Measurements from ENCODE around the gene ITLN1.
"Not testable (repeated sequence)": the region's sequence is repeated elsewhere in the genome, so short reads cannot be mapped to it uniquely, and the experiment has no call there.

Gene ITLN1

DNA sequence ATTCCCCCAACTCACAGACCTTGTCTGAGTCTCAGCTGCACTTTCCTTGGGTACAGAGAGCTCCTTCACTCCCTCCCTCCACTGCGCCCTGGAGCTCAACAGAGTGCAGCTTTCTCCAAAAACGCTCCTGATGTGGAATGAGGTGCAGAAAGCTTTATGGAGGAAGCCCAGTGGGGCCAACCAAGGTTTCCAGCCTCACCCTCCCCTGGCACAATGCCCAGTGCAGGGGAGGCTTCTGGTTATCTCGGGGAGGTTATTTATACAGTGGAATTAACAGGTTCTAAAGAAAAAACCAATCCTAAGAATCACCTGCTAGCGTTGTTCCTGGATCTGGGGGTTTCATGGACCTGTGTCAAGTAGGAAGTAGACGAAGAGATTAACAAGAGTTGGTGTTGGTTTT lies at the start of gene ITLN1:
TSS of gene ITLN1 (minus strand) at position 139 of the 400 bp plus-strand sequence. CDS start 303 bp downstream, outside the sequence.
- DNase-seq (ENCODE audit: low read depth in 2 of 2), result no peak

DNA sequence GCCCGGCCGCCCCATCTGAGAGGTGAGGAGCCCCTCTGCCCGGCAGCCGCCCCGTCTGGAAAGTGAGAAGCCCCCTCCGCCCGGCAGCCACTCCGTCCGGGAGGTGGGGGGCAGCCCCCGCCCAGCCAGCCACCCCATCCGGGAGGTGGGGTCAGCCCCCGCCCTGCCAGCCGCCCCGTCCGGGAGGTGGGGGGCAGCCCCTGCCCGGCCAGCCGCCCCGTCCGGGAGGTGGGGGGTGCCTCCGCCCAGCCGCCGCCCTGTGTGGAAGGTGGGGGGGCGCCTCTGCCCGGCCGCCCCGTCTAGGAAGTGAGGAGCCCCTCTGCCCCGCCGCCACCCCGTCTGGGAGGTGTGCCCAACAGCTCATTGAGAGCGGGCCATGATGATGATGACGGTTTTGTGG lies 48.3 kb upstream of the ITLN1 start:
- not testable (repeated sequence) for DNase-seq (ENCODE audit: low read depth in 2 of 2)

DNA sequence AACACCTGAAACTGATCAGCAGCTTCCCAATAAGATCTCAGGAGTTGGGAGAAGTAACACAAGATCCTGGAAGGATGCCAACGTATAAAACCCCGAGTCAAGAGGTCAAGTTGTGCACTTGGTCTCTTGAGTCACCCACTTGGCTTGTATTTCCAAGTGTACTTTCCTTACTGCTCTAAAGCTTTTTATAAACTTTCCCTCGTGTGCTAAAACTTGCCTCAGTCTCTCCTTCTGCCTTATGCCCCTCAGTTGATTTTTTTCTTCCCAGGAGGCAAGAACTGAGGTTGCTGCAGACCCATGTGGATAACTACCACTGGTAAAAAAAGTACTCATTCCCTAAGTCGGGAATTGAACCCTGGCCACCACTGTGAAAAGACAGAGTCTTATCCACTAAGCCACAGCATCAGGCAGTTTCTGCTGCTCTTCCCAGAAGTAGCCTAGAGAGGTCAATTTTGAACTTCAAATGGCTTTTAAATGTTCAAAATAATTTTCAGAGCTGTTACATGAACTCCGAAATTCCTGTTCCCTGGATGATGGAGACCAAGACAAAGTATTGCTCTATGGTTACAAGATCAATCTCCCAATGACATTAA lies 40.8 kb upstream of the ITLN1 start:
- DNase-seq (ENCODE audit: low read depth in 2 of 2), result no peak

DNA sequence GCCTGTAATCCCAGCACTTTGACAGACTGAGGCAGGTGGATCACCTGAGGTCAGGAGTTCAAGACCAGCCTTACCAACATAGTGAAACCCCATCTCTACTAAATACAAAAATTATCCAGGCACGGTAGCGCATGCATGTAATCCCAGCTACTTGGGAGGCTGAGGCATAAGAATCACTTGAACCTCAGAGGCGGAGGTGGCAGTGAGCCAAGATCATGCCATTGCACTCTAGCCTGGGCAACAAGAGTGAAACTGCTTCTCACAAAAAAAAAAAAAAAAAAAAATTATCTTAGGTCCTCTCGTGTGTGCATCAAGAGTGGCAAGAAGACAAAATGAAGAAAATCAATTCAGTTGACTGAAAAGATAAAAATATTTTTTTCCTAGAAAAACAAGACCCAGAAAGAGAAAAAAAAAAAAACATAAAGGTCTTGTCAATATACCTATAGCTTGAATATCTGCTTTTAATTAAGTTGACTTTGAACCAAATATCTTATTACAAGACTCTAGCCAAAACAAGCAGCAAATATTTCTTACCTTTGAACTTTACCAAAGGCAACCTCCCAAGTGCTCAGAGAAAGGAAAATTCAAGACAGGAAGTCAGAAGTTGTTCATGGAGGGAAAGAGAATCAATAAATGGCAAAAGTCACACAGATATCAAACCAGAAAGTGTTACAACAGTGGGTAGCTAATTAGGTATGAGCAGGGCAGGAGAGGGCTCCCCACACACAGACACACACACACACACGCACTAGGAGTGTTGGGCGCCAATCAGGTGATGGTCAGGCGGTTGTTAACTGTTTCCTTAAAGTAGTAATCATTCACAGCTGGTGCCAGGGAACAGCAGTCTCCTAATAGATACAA lies 40.0 kb upstream of the ITLN1 start:
- DNase-seq (ENCODE audit: low read depth in 2 of 2), result no peak

DNA sequence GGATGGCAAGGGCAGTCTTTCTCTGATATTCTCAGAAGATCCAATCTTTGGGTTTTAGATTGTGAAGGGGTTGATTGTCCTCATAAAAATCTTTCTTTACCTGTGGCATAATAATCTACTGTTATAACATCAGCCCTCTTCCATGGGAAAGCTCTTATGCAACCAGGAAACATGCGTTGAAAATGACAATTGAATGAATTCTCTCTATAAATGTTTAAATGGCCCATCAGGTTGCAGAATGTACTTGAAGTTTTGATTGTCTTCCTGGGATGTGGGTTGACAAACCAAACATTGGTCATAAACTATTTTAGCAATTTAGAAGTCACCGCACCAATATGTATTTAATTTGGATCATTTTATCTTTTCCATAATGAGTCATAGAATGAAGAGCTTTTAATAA lies 31.7 kb upstream of the ITLN1 start:
- no peak for DNase-seq (ENCODE audit: low read depth in 2 of 2)

DNA sequence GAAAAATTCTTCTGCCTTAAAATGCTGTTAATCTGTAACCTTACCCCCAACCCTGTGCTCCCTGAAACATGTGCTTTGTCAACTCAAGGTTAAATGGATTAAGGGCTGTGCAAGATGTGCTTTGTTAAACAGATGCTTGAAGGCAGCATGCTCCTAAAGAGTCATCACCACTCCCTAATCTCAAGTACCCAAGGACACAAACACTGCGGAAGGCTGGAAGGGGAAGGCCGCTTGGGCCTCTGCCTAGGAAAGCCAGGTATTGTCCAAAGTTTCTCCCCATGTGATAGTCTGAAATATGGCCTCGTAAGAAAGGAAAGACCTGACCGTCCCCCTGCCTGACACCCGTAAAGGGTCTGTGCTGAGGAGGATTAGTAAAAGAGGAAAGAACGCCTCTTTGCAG lies 28.2 kb upstream of the ITLN1 start:
- not testable (repeated sequence) for DNase-seq (ENCODE audit: low read depth in 2 of 2)

DNA sequence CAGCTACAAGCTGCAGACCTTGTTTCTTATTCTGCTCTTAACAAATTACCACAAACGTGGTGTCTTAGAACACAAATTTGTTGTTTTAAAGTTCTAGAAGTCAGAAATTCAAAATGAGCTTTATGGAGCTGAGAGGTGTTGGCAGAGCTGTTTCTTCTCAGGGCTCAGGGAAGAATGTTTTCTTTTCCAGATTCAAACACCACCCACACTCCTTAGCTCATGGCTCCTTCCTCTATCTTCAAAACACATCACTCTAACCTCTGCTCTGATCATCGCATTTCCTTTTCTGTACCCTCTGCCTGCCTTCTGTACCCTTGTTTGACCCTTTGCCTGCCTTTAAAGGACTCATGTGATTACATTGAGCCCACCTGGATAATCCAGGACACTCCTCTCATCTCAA lies 26.9 kb upstream of the ITLN1 start:
- DNase-seq (ENCODE audit: low read depth in 2 of 2), result no peak

DNA sequence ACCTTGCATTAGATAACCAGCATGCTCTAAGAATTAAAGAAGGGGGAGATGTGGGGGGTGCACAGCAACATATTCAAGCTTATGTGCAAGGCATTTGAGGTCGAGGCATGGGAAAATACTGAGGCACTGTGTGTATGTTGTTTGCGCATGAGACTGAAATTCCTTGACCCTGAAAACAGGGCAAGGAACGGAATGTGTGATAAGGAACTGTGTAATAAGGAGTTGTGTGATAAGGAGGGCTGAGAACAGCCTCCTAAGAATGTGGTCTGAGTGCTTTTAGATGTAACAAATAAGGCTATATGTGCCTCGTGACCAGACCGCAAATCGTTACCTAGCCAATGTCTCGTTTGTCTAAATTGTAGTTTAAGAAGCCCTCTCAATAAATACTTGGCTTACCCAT lies 26.5 kb upstream of the ITLN1 start:
- no peak for DNase-seq (ENCODE audit: low read depth in 2 of 2)

DNA sequence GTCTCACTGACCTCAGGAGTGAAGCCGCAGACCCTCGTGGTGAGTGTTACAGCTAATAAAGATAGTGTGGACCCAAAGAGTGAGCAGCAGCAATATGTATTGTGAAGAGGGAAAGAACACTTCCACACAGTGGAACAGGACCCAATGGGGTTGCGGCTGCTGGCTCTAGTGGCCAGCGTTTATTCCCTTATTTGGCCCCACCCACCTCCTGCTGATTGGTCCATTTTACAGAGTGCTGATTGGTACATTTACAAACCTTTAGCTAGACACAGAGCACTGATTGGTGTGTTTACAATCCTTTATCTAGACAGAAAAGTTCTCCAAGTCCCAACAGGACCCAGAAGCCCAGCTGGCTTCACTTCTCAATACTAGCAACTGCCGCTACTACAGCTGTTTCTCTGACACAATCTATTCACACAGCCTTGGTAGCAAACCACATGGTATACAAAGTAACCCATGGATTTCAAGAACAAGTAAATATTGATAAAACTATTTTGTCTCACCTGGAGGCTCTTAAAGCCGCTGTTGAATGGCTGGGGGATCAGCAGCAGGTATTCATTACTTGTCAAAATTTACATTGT lies 25.3 kb upstream of the ITLN1 start:
- no peak for DNase-seq (ENCODE audit: low read depth in 2 of 2)

DNA sequence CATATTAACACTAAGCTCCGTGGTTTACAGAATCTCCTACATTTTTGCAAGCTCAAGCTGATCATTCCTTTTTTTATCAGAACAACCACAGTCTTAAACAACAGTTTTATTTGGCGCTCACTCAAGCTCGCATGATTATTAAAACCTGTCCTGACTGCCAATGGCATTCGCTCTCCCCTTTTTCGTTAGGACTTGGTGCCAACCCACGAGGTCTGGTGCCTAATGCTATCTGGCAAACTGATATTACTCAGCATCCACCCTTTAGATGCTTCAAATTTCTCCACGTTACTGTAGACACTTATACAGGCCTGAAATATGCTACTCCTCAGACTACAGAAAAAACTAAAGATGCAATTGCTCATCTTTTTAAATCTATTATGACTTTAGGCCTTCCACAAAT lies 23.0 kb upstream of the ITLN1 start:
- DNase-seq (ENCODE audit: low read depth in 2 of 2), result no peak

DNA sequence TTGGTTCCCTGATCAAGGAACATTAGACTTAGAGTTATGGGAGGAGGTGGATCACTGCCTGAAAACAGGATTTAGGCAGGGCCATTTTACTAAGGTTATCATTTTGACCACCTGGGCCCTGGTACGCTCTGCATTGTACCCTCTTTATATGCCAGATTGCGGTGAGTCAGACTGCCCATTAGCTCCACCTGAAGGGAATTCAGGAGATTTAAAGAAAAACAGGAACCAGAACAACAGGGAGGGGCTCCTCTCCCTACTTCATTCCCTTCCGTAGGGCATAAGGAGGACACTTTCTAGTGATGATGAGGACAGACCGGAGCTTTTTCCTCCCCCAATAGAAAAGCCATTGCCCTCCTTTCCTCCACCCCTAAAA lies 20.6 kb upstream of the ITLN1 start:
- DNase-seq (ENCODE audit: low read depth in 2 of 2), result no peak

DNA sequence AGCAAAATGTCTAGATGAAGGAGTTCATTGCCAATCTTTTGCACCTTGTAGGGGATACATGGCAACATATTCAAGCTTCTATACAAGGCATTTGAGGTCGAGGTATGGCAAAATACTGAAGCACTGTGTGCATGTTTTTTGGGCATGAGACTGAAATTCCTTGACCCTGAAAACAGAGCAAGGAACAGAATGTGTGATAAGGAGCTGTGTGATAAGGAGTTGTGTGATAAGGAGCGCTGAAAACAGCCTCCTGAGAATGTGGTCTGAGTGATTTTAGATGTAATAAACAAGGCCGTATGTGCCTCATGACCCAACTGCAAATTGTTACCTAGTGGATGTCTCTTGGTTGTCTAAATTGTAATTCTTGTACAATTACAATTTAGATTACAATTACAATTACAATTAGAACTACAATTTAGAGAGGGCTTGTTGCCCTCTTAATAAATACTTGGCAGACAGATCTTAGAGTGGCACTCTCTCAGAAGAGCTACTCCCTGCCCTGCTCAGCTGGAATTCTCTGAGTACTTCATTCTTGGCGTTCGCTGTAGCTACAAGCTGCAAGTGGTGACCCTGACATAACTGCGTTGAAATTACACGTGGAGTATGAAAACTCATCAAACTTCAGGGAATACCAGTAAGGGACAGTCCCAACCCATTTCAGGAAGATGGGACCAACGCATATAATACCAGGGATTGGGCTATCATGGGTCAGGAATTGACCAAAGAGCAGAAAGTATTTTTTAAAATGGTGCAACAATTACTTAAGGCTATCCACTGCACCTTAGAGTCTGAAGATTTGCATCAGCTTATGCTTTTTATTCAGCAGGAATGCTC lies 20.0 kb upstream of the ITLN1 start:
- no peak for DNase-seq (ENCODE audit: low read depth in 2 of 2)

DNA sequence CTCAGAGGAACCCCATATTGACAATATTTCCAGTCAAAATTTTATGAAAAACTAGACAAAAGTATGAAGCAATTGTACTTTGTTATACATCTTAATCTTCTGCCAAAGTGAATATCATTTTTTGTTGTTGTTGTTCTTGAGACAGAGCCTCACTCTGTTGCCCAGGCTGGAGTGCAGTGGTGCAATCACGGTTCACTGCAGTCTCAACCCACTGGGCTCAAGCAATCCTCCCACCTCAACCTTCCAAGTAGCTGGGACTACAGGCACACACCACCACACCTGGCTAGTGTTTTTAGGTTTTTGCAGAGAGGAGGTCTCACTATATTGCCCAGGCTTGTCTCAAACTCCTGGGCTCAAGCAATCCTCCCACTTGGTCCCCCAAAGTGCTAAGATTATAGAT lies 17.3 kb upstream of the ITLN1 start:
- DNase-seq (ENCODE audit: low read depth in 2 of 2), result not testable (repeated sequence)

DNA sequence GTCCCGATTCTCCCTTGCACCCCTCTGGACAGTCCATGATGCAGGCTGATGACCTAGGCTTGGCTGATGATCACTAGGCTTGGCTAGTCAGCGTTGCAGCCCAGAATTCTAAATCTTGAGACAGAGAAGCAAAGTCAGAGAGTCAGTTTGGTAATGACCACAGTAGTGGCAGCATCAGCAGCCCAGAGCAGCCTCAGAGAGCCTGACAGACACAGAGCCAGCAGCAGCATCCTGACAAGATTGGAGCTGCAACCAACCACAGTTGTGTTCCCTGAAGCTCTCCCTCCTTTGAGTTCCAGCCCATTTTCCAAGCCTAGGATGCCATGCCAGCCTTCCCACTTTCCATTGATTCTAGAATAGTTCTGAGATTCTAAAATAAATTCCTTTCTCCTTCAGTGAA lies 16.8 kb upstream of the ITLN1 start:
- no peak for DNase-seq (ENCODE audit: low read depth in 2 of 2)

DNA sequence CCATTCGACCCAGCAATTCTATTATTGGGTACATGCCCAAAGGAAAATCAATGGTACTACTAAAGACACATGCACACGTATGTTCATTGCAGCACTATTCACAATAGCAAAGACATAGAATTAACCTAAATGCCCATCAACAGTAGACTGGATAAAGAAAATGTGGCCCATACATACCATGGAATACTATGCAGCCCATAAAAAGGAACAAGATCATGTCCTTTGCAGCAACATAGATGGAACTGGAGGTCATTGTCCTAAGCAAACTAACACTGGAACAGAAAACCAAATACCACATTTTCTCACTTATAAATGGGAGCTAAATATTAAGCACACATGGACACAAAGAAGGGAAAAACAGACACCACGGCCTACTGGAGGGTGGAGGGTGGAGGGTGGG lies 15.7 kb upstream of the ITLN1 start:
- not testable (repeated sequence) for DNase-seq (ENCODE audit: low read depth in 2 of 2)

DNA sequence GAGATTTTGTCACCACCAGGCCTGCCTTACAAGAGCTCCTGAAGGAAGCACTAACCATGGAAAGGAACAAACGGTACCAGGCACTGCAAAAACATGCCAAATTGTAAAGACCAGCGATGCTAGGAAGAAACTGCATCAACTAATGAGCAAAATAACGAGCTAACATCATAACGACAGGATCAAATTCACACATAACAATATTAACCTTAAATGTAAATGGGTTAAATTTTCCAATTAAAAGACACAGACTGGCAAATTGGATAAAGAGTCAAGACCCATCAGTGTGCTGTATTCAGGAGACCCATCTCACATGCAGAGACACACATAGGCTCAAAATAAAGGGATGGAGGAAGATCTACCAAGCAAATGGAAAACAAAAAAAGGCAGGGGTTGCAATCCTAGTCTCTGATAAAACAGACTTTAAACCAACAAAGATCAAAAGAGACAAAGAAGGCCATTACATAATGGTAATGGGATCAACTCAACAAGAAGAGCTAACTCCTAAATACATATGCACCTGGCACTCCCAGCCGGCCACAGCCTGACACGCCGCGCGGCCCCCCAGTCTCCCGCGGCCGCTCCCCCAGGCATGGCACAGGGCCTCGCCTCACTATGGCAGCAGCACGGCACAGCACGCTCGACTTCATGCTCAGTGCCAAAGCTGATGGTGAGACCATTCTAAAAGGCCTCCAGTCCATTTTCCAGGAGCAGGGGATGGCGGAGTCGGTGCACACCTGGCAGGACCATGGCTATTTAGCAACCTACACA lies 9.6 kb upstream of the ITLN1 start:
- DNase-seq (ENCODE audit: low read depth in 2 of 2), result not testable (repeated sequence)

DNA sequence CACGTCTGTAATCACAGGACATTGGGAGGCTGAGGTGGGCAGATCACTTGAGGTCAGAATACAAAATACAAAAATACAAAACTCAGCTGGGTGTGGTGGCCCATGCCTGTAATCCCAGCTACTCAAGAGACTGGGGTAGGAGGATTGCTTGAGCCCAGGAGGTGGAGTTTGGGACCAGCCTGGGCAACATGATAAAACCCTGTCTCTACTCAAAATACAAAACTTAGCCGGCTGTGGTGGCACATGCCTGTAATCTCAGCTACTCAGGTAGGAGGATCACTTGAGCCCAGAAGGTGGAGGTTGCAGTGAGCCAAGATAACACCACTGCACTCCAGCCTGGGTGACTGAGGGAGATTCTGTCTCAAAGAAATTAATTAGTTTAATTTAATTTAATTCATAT lies 6.5 kb upstream of the ITLN1 start:
- DNase-seq (ENCODE audit: low read depth in 2 of 2), result no peak

DNA sequence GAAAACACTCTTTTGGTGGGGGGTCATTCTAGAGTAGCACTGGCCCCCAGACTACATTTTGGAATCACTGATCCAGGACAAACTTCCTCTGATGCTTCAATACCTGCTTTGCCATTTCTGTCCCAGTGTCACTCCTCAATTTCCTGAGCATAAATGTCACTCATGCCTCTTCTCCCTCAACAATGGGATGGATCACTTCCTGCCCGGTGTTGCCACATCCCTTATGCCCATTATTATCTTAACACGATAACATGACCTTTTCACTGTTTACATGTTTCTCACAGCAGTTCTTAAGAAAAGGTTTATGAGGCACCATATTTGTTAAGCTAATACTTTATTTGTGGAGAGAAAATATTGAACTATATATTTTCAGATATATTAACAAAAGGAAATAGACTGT lies 3.9 kb upstream of the ITLN1 start:
- no peak for DNase-seq (ENCODE audit: low read depth in 2 of 2)

DNA sequence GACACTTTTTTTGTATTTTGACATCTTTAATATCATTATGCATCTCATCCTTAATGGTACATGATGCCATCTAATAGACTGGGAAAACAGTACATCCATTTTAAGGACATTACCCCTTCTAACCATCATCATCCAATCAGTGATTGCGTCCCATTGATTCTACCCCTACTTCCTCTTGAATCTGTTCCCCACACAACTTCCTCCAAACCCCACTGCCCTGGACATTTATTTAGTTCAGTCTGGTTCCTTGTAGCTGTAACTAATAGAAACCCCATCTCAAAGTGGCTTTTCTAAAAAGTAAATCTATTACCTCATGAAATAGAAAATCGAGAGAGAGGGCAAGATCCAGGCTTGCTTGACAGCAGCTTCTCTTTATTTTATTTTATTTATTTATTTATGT lies 2.1 kb upstream of the ITLN1 start:
- no peak for DNase-seq (ENCODE audit: low read depth in 2 of 2)

DNA sequence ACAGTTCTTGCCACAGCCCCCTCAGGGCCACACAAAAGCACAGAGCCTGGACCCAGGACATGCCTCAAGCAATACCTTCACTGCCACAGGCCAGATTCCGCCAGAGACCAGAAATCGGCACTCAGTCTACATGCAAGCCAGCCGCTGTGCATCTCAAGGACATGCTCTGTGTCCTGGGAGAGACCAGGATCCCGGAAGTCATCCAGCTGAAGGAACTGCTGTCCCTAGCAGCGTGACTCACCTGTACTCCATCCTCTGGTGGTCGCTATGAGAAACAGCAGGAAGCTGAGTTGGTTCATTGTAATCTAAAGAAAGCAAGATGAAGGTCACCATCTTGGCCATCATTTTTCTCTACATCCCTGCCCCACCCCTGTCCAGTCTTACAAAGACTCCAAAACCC lies 401 bp downstream of the ITLN1 start:
- no peak for DNase-seq (ENCODE audit: low read depth in 2 of 2)
